GM13977 (cell line): ENCODE data around the gene ITPR3.
A peak's percentile ranks its signal among the peaks of the same experiment; 100 is the strongest.

ENCODE experiments used
- DNase-seq: peaks from one replicate; pipeline ENCODE4 v3.0.0; 2012; ENCODE audit warnings: low spot score
- in situ Hi-C: fragments of 300-500 bp; cut with MboI; formaldehyde crosslinking; loops from one replicate; pipeline ENCODE4 v1.12.0; 2022; ENCODE audit warnings: low sequenced_read_pairs, low pct_unique_long_range_greater_than_20kb, mixed read lengths, inconsistent platforms; ENCODE audit not compliant: unreplicated experiment
- TF ChIP-seq, protein P1 (sequence below): IDR thresholded peaks from 2 replicates; pipeline ENCODE4 v1.5.1; 2012; ENCODE audit warnings: mild to moderate bottlenecking, control low read depth; ENCODE audit not compliant: insufficient read depth; ENCODE audit errors: extremely low read depth, missing control alignments

Gene ITPR3

DNA sequence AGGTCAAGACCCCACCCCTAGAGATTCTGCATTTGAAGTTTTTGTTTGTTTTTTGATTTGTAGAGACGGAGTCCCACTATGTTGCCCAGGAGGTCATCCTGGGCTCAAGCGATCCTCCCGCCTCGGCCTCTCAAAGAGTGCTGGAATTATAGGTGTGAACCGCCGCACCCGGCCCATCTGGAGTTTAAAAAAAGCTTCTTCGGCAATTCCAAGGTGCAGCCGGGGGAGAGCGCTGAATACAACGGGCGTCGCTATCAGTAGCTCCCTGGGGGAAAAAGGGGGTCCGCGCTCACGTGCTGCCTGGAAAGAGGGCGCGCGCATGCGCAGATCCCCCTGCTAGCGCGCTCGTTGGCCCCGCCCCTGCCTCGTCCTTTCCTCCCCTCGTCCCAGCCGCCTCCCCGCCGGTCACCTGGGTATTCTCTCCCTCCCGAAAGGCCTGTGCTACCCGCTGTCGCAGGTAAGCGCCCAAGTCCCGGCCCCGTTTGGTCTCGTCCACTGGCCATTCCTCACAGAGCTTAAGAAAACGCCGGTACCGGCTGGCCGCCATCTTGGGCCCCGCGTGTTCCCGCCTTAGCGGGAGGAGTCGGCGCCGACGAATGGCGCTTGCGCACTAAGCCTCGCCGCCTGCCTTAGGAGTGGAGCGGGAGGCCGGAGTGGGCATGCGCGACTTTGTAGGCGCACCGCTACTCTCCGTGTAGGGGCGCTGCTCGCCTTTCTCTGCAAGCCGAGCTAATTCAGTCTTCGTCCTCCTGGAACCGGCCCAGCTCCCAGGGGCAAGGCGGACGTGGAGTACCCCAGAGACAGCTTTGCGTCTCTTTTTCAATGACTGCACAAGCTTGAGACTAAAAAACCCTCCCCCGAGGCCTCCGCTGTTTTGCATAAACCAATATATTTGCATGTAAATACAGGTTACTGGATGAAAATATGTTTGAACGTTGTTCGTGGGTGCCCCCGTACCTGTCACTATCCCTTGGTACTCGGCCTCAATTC, 90.3 kb downstream of the ITPR3 start, which contains the start of gene UQCC2:
Gene UQCC2, minus strand, starts transcription at position 561 of the 990 bp plus-strand sequence. Its CDS starts 14 bp downstream, at position 547.
- DNase-seq: peak; percentile 96
- TF ChIP-seq, protein P1, sequence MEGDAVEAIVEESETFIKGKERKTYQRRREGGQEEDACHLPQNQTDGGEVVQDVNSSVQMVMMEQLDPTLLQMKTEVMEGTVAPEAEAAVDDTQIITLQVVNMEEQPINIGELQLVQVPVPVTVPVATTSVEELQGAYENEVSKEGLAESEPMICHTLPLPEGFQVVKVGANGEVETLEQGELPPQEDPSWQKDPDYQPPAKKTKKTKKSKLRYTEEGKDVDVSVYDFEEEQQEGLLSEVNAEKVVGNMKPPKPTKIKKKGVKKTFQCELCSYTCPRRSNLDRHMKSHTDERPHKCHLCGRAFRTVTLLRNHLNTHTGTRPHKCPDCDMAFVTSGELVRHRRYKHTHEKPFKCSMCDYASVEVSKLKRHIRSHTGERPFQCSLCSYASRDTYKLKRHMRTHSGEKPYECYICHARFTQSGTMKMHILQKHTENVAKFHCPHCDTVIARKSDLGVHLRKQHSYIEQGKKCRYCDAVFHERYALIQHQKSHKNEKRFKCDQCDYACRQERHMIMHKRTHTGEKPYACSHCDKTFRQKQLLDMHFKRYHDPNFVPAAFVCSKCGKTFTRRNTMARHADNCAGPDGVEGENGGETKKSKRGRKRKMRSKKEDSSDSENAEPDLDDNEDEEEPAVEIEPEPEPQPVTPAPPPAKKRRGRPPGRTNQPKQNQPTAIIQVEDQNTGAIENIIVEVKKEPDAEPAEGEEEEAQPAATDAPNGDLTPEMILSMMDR: peak; percentile 70
- in situ Hi-C loops: no loop called here

DNA sequence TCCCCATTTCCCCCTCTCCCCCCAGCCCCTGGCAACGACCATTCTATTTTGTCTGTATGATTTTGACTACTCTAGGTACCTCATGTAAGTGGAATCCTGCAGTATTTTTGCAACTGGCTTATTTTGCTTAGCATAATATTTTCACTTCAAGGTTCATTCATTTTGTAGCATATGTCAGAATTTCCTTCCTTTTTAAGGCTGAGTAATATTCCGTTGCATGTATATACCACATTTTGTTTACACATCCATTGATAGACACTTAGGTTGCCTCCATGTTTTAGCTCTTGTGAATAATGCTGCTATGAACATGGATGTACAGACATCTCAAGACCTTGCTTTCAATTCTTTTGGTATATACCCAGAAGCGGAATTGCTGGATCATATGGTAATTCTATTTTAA, 91.8 kb downstream of the ITPR3 start:
- TF ChIP-seq, protein P1: no peak
- in situ Hi-C loops: no loop called here
- no peak for DNase-seq

DNA sequence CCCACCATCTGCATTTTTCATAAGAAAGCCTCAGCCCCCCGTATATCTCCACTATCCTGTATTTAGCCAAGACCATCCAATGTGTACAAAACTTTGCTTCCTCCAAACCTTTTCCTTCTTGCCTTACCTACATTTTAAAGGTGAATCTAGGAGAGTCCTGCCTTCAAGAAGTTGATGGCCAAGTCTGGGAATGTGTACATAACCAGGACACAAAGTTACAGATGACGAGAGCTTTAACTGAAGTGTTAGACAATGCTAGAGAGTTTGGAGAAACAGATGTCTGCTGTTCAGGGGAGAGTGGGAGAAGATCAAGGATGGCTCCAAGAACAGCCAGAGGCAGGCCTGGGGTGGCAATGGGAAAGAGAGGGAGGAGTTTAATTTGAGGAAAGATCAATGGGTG, 92.7 kb downstream of the ITPR3 start:
- TF ChIP-seq, protein P1: no peak
- in situ Hi-C loops: no loop called here
- DNase-seq: no peak

DNA sequence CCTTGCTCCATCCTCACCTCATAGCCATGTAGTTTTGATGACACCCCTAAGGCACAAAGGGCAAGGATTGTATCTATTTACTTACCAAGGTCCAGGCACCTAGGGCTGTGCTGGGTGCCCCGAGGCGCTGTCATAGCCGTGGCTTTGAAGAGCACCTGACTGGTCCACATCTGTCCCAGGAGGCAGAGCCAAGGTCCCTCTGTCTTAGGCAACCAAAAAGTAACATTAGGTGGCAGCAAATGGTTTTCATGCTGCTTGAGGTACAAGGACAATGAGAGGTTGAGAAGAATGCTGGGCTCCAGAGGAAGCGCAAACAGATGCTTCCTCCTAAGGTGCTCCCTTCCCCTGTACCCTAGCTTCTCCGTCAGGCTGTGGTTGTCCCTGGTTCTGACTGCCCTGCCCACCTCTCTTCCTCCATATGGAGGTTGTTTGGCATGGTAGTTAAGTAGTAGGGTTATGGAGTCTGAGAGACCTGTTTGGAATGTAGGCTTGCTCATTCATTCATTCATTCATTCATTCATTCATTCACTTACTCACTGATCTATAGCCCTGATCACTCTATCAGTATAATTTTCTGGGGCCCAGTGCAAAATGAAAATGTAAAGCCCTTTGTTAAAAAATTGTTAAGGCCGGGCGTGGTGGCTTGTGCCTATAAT, 93.4 kb downstream of the ITPR3 start:
- TF ChIP-seq, protein P1: no peak
- in situ Hi-C loops: no loop called here
- DNase-seq: no peak

DNA sequence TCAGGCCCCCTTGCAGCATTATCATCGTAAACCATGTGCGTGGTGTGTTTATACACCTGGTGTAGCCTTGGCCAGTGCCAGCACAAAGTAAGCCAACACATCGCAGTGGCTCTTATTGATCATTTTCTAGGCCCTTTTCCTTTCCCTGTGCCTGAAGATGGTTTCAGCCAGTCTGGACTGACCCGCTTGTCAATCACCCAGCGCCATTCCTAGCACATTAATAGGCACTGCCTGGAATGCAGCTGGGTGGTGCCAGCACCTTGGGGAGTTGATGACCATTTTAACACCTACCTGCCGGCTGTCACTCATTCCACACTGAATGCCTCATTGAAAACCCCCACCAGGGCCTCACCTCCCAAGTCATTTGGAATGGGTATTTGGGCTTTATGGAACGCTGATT, 95.3 kb downstream of the ITPR3 start:
- TF ChIP-seq, protein P1: no peak
- in situ Hi-C loops: no loop called here
- DNase-seq: no peak

DNA sequence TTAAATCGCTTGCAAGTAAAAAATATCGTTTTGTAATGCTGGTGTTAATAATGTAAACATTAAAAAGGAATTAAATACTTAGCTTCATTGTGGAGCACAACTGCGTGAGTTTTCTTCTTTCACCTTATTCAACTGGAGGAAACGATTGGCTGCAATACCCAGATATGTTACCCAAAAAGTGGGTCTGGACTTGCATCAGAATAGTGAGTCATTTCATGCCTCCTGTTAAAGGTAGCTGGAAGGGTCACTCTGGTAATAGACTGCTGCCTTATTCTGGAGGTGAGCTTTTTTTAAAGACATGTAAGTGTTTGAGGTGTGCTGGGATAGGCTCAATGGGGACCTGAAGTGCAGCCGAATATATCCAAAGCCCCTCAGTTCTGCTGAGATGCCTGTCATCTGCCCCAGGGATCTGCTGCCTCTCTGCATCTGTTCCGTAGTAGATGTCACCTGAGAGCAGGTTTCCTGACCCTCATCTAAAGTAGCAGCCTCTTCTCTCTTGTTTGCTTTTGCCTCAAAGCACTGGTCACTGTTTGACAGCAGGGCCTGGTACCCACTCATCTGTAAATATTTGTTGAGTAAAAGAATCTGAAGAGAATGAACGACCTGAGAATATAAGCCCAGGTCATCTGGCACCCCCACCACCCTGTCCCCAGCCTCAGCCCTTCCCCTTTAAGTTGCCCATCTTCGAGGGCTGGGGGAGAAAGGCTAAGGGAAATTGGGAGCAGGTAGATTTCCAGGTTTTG, 95.9 kb downstream of the ITPR3 start:
- in situ Hi-C loops: no loop called here
- TF ChIP-seq, protein P1: no peak
- no peak for DNase-seq
